Glomerular visceral epithelial cell (primary cell): ENCODE results near the gene MEGF11.
A peak's percentile ranks its signal among the peaks of the same experiment; 100 is the strongest.

Experiments
- DNase-seq: peaks from one replicate; pipeline ENCODE4 v3.0.0-alpha.2; 2016; ENCODE audit errors: extremely low spot score

Gene MEGF11

DNA sequence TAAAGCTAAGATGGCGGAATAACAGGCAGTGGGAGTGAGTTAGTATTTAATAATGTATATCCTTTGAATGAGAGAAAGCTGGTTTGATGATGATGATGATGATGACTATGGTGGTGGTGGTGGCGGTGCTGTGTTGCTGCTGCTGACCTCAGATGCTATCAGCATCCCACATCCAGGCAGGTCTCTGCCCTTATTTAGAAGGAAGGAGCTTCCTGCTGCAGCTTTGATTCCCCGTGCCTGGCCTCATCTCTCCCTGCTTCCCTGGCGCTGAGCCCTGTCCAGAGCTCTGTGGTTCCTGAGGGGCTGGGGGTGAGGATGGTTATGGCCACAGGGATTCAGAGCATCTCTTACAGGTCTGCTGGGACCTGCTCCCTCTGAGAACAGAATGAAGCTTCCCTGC lies 311.1 kb downstream of the MEGF11 start:
- no peak for DNase-seq

DNA sequence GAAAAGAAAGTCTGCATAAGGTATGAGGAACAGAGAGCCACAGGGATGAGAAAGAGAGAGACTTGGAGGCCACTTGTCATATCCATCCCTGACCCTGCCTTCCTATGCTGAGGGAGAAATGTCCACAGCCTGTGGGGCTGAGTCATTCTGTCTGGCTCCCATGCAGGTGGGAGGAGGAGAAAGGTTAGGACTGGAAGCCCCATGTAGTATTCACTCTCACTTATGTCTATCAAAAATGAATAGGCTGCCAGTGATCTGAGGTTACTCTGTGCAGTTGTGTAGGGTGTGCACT lies 313.0 kb downstream of the MEGF11 start:
- DNase-seq: peak; percentile 8

DNA sequence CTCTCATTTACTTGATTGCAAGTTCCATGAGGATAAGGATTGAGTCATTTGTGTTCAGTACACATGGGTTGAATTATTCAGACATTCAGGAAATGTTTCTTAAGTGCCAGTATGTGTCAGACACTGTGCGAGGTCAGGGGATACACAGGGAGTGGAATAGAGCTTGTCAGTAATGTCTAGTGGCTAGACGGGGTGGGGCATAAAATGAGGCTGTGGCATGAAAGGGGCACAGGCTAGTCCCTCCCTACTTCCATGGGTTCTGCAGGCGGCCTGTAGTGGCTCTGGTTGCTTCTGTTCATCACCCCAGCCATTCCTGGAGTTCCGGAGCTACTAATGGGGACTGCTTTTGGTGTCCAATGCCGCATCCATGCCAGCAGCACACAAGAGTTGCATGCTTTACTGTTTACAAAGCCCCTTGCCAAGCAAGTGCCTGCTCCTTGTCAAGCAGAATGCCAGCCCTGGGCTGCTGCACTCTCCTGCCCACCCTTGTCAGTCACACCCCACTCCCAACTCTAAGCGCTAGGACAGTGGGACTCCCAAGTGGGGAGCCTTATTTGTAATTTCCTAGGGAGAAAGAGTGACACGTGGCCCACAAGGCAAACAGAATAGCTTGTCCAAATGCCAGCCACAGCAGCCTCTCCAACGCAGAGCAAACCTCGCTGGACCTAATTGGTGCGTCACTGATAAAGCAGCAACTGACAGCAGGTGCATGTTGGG lies 313.5 kb downstream of the MEGF11 start:
- DNase-seq: peak; percentile 13

DNA sequence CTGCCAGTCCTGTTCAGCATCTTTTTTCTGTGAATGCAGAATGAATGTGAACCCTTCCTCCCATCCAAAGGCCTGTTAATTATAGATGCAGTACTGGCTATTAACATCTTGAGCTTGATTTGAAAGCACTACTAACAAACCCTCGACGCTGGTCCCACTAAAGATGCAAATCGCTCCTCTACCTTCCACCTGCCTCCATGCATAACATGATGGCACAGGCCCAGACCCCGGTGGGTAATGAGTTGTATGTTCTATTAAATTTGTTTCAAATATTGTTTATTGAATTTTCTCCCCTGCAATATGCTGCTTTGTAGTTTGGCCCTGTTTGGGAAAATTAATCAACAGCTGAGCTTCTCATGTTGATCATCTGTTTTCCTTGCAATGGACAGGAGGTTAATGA lies 314.9 kb downstream of the MEGF11 start:
- no peak for DNase-seq

DNA sequence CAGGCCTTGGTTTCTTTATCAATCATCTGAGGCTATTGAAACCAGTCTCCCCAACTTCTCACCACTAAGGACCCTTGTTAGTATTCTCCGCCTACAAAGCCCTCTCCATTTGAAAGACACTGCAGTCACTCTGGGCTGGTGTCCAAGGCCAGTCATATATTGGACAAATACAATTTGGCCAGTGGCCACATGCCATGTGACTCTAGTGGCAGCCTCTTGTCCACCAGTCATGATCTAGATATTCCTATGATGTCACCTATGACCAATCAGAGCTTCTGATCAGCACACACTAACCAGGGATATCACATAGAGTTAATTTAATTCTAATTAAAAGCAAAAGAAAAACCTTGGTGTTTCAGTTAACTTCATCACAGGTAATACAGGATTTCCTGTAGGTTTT lies 316.1 kb downstream of the MEGF11 start:
- no peak for DNase-seq

DNA sequence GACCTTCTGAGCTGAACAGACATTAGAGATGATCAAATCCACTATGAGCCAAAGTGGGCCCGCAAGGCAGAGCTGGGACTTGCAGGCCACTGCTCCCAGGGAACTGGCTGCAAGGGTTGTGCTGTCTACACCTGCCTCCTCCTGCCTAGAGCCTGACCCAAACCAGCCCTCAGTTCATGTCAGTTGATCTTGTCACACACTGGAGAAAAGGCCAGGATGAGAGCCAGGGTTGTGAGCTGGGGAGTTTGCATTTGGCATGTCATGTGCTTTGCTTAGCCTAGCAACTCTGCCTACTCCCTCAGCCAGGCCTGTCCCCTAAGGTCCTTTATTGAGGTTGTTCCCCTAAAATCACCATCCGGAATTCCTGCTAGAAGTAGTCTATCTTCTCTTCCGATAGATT lies 316.5 kb downstream of the MEGF11 start:
- DNase-seq: no peak

DNA sequence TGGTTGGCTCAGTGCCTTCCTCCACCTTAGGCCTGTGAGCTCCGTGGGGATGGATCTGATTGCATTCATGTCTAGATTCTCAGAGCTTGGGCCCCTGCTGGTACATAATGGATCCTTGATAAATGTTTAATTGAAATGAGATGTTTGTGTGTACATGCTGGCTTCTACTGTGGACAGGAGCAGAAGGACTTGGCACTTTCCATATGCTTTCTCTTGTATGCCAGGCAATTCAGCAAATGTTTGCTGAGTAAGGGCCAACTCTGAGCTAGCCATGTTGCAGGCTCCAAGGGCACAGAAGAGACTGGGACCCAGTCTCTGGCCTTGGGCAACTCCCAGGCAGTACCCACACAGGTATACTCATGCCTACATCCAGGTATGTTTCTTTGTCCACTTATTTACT lies 317.3 kb downstream of the MEGF11 start:
- DNase-seq: no peak

DNA sequence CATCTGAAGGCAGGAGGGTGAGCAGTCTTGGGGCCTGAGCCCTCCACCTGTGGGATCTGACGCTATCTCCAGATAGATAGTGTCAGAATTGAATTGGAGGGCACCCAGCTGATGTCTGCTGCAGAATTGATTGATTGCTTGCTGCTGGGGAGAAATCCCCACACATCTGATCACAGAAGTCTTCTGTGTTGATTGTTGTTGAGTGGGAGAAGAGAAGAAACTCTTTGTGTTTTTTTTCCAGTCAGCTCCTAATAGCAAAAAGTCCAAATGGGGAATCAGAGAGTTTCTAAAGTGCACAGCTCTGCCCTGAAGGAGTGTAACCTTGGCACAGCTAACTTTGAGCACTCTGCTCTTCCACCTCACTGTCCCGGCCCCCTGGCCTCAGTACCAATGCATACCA lies 318.2 kb downstream of the MEGF11 start:
- DNase-seq: no peak

DNA sequence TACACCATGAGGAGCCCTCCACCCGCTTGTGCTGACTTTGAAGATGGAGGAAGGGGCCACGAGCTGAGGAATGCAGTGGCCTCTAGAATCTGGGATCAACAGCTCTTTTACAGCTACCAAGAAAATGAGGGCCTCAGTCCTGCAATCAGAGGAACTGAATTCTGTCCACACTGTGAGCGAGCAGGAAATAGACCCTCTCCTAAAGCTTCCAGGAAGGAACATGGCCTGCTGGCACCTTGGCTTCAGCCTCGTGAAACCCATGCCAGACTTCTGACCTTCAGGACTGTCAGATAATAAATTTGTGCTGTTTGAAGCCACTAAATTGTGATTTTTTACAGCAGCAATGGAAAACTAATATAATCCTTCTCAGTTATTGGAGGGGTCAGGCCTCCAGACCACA lies 322.3 kb downstream of the MEGF11 start:
- DNase-seq: no peak

DNA sequence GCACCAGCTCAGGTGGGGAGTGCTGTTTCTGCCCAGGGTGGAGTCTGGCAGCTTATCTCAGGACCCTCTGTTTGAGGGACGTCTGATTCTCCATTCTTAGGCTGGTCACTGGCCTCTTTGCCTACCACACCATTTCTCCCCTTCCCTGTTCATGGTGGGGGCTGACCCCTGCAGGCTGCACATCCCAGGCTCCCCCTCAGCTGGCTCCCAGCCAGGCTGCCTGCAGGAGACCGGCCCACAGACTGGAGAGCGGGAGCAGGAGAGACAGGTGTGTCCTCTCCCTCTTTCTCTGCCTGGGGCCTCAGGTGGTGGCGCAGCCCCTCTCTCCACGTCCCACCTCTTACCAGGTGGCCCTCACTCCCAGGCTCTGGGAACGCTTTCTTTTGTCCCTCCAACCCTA lies 323.4 kb downstream of the MEGF11 start:
- no peak for DNase-seq

DNA sequence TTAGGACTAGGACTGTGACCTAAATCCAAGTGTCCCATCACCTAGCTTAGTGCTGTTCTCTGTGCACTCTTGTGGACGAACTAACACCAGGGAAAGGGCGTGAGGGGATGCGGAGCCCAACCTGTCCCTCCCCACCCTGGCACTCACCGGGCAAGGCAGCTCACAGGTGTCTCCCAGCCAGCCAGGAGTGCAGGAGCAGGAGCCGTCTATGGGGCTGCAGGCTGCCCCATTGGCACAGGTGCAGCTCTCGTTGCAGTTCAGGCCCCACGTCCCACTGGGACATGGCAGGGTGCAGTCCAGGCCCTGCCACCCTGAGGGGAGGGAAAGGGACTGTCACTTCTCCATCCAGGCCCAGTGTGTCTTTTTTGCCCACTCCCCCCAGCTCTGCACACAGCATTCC lies 324.0 kb downstream of the MEGF11 start:
- DNase-seq: no peak

DNA sequence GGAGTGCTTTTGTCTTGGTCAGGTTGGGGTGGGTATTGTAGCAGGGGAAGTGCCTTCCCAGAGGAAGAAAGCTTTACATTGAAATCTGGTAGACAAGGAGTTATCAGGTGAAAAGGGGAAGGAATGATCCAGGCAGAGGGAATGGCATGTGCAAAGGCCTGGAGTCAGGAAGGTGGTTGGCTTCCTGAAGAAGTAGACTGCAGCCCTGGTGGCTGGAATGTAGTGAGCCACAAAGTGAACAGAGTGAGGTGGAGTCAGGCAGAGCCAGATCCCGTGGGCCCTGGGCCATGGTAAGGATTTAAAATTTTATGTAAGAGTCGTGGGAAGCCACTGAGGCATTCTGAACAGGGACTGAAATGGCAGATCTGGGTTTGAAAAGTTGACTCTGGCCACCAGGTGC lies 326.0 kb downstream of the MEGF11 start:
- DNase-seq: no peak

DNA sequence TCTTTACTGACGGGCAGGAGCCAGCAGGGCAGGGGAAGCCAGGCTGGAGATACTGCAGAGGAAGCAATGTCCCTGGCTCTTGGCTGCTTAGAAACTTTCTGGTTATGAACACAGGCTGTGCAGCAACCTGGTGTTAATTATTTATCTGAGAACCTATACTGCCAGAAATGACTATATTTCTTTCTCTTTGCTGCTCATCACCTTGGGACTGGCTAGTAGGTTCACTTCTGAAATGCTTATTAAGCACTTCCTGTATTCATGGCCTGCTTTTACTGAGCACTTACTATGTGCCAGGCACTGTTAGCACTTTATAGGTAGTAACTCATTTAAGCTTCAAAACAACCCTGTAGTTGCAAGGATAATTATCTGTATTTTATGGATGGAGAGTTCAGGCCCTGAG lies 326.7 kb downstream of the MEGF11 start:
- no peak for DNase-seq

DNA sequence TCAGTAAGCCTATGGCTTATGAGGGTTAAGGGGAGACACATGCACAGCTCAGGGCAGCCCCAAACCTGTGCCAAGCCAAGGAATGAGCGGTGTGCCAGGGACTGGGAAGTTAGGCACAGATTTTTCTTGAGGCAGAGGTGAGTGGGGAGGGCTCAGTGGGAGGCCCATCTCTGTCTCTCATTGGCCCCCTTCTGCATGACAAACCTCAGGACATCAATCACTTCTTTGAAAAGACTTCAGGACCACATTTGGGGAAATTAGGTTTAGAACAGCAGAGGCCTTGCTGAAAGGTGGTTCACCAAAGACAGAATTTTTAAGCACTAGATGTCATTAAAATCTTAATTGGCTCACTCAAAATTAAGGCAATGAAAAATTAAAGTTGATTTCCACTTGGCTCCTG lies 327.1 kb downstream of the MEGF11 start:
- DNase-seq: no peak

DNA sequence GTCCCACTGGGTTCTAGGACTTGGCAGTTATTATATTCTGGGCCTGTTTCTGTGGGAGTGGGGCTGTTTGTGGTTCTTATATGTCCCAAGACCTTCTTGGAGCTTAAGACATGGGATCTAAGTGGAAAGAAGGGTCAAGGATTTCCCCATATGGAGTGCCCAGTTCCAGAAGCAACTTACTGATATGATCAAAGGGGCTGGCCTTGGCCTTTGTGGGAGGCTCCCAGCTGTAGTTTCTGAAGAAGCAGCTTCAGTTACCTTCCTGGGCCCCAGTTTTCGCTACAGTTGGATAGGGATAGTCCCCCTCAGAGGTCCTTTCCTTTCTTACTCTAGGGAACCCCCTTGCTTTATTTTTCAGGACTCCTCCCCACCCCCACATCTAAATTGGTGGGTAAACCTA lies 328.2 kb downstream of the MEGF11 start:
- DNase-seq: no peak

DNA sequence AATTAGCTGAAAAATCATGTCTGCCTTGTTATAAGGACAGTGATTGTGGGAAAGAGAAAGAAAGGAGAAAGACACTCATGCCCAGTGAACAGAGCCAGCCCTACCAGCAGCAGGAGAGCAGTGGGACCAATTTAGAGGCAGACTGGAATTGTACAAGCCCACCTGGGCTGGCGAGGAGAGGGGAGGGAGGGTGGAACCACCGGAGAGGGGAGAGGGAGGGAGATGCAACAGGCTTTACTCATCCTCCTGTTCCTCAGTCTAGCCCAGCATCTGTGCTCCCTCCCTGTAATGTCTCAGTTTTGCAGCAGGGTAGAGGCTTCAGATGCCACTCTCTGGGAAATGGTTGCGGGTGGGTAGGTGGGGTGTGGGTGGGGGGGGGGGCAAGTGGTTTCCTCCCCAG lies 329.5 kb downstream of the MEGF11 start:
- no peak for DNase-seq

DNA sequence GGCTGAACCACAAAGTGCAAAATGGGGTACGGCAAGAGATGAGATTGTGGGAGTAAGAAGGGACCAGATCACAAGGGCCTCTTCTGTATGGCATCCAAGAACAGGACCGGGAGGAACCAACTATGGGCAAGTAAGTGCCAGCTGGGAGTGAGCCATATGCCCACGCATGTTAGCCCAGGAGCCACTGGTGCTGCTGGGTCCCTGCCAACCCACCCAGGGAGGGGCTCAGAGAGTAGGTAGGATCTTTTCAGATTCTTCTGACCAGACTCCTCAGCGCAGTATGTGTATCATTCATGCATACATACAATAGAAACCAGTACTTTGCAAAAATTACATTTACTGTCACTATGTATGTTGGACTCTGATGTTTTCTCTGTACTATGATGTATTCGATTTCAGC lies 330.3 kb downstream of the MEGF11 start:
- DNase-seq: no peak

DNA sequence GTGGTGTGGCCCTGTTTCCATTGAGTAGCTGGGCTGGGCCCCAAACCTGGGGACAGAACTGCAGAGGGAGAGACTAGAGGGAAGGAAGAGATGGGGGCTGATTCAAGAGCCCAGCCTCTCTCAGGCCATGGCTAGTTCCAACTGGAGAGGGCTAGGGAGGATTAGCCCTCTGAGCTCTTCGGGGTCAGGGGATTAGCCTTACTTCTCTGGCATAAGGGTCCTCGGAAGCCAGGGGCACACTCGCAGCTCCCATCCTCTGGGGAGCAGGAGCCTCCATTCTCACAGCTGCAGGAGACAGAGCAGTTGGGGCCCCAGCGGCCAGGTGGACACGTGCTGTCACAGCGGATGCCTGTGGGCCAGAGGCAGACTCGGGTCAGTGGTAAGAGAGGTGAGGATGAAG lies 330.9 kb downstream of the MEGF11 start:
- no peak for DNase-seq

DNA sequence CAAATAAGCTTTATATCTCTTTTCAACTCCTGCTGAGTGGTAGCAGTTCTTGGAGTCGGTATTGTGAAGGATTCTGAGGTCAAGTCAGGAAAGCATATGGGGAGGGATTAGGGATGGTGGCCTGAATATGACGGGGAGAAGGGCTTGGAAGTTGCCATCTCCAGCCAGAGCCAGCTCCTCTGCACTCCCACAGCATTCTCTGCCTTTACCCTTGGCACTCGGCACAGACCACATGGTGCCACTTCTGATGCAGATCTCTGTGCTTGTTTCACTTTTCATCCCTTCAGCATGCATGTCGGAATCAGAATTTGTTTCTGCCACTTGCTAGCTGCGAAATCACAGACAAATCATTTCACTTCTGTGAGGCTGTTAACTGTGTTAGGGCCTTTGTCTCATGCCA lies 331.8 kb downstream of the MEGF11 start:
- no peak for DNase-seq

DNA sequence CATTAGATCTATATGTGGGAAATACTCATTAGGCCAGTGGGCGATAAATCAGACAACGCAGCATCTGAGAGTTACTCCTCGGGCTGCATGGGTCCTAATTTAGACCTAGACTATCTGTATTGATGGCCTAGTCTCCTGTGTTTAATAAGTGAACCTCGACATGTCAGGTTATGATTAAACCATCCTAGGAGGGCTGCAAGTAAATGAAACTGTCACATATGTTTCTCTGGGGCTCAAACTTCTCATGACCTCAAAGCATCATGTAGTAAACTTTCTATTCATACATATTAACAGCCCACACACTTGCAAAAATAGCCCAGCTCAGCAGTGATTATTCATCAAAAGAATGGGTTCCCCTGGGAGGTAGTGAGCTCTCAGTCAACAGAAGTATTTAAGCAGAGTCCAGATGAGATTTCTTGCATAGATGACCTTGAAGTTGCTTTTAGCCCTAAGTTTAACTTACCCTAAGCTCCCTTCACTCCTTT lies 332.7 kb downstream of the MEGF11 start:
- DNase-seq: no peak

DNA sequence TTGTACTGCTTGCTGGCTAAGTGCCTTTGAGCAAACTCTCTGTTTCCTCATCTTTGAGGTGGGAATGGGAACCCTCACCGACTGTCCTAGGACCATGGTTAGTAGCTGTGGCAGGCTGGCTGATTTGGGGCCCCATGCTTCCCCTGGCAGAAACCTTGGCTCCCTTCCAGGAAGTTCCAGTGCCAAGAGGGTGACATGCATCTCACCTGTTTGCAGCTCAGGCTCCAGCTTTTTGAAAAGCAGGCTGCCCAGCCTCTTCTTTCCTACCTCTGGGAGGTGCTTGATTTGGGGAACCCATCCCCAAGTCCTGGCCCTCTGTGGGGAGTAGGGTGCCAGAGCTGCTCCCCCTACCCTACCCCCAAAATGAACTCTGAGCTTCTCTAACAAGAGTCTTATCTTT lies 333.4 kb downstream of the MEGF11 start:
- DNase-seq: no peak

DNA sequence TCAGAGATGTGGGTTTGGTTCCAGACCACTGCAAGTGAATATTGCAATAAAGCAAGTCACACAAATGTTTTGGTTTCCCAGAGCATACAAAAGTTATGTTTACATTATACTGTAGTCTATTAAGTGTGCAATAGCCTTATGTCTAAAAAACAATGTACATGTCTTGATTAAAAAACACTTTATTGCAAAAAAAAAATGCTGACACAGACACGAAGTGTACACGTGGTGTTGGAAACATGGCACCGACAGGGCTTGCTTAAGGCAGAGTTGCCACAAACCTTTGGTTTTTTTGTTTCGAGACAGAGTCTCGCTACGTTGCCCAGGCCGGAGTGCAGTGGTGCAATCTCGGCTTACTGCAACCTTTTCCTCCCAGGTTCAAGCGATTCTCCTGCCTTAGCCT lies 334.2 kb downstream of the MEGF11 start:
- DNase-seq: no peak

DNA sequence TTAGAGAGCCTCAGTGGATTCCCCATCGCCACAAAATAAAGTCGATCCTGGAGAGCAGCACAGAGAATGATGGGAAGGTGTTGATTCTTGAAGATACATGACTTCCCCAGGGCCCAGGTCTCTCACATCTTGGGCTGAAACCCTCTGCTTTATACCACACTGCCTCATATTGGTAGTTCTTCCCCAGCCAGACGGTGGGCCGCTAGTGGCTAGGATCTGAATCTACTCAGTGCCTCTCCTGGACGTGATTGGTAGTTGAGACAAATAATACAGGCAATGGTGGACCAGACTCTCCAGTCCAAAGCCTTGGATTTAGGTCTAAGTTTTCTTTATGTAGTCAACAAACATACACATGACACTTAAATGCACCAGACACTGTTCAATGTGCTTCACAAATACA lies 334.6 kb downstream of the MEGF11 start:
- no peak for DNase-seq

DNA sequence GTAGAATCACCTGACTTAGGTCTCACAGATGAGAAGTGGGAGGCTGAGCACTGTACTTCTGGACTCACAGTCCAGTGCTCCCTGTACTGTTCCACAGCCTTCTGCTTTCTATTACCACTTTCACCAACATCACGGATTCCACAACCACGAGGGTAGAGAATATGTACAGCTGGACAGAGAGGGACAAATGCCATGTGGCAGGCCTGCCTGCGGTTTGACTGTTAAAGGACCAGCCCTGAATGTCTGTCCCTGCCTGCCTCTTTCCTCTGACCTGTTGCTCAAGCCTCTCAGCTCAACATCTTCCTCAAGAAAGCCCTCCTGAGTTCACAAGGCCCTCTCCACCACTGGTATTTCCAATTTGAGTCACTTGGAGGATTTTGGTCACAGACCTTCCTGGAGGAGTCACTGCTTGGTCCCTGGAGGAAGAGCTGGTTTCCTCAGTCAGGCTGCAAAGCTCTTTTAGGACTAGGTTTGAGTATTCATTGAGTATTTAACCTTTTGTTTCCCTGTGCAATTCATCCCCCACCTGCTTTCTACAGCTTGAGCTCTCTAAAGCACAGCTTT lies 335.1 kb downstream of the MEGF11 start:
- DNase-seq: no peak
